Liver (tissue), 9 donors: ENCODE data around the gene ALPK3. TPM values are rescaled to one million over a fixed set of nuclear protein-coding genes. Genes with fewer than 3 reads are reported as not detected.

Source experiments
- DNase-seq: peaks from one replicate; pipeline ENCODE4 v3.0.0-alpha.2; 2017; ENCODE audit warnings: low spot score
- H3K27ac ChIP-seq, 2 donors: one replicate each; pipeline ENCODE4 v1.7.0; 2013; ENCODE audit warnings: inconsistent platforms in 2 of 2, low read length in 2 of 2, control low read depth in 1 of 2, low read depth in 1 of 2, mild to moderate bottlenecking in 1 of 2
- H3K27me3 ChIP-seq, 4 donors: one replicate each; pipeline versions ENCODE4 v1.6.1 to v1.7.0; 2013; ENCODE audit warnings: low read length in 3 of 4, inconsistent platforms in 1 of 4, mild to moderate bottlenecking in 1 of 4, moderate library complexity in 1 of 4; ENCODE audit not compliant: control insufficient read depth in 4 of 4, insufficient read depth in 4 of 4
- H3K36me3 ChIP-seq, 4 donors: one replicate each; pipeline versions ENCODE4 v1.6.1 to v1.7.0; 2013; ENCODE audit warnings: low read length in 3 of 4, mild to moderate bottlenecking in 3 of 4, low read depth in 1 of 4, moderate library complexity in 1 of 4; ENCODE audit not compliant: control insufficient read depth in 4 of 4, insufficient read depth in 3 of 4
- H3K4me1 ChIP-seq, 4 donors: one replicate each; pipeline versions ENCODE4 v1.6.1 to v1.7.0; 2013; ENCODE audit warnings: low read length in 3 of 4, mild to moderate bottlenecking in 3 of 4, moderate library complexity in 1 of 4; ENCODE audit not compliant: control insufficient read depth in 4 of 4, insufficient read depth in 4 of 4
- H3K4me3 ChIP-seq, 3 donors: one replicate each; pipeline versions ENCODE4 v1.6.1 to v1.7.0; 2013; ENCODE audit warnings: low read length in 3 of 3, control low read depth in 1 of 3, low read depth in 1 of 3, mild to moderate bottlenecking in 1 of 3
- H3K9ac ChIP-seq, 2 donors: one replicate each; pipeline ENCODE4 v1.7.0; 2013; ENCODE audit warnings: low read length in 2 of 2, mild to moderate bottlenecking in 2 of 2, moderate library complexity in 2 of 2, control low read depth in 1 of 2, low read depth in 1 of 2
- H3K9me3 ChIP-seq, 4 donors: one replicate each; pipeline versions ENCODE4 v1.6.1 to v1.7.0; 2013; ENCODE audit warnings: low read length in 3 of 4; ENCODE audit not compliant: control insufficient read depth in 4 of 4
- ATF3 ChIP-seq: IDR thresholded peaks from 2 replicates; pipeline ENCODE4 v1.6.1; 2016; ENCODE audit warnings: antibody characterized with exemption
- EGR1 ChIP-seq, 2 donors: IDR thresholded peaks; 2 replicates each; pipeline ENCODE4 v1.6.1; 2016 to 2018; ENCODE audit warnings: antibody characterized with exemption in 2 of 2, low read depth in 2 of 2
- FOXA1 ChIP-seq: IDR thresholded peaks from 2 replicates; pipeline ENCODE4 v1.6.1; 2016; ENCODE audit warnings: antibody characterized with exemption
- FOXA2 ChIP-seq: IDR thresholded peaks from 2 replicates; pipeline ENCODE4 v1.6.1; 2016; ENCODE audit warnings: antibody characterized with exemption
- GABPA ChIP-seq, 2 donors: IDR thresholded peaks in 1 of 2; conservative IDR thresholded peaks in 1 of 2; 2 replicates each; pipeline ENCODE4 v1.6.1; 2016; ENCODE audit warnings: antibody characterized with exemption in 2 of 2, mild to moderate bottlenecking in 1 of 2, moderate library complexity in 1 of 2
- HNF4A ChIP-seq, 2 donors: conservative IDR thresholded peaks; 2 replicates each; pipeline ENCODE4 v1.6.1; 2016; ENCODE audit warnings: antibody characterized with exemption in 2 of 2, mild to moderate bottlenecking in 2 of 2
- JUND ChIP-seq, 2 donors: IDR thresholded peaks; 2 replicates each; pipeline ENCODE4 v1.6.1; 2016; ENCODE audit warnings: antibody characterized with exemption in 2 of 2
- NR2F2 ChIP-seq: IDR thresholded peaks from 2 replicates; pipeline ENCODE4 v1.6.1; 2016; ENCODE audit warnings: antibody characterized with exemption
- RAD21 ChIP-seq, 2 donors: IDR thresholded peaks; 2 replicates each; pipeline ENCODE4 v1.6.1; 2016; ENCODE audit warnings: antibody characterized with exemption in 2 of 2, mild to moderate bottlenecking in 2 of 2
- REST ChIP-seq: IDR thresholded peaks from 2 replicates; pipeline ENCODE4 v1.6.1; 2016; ENCODE audit warnings: antibody characterized with exemption, mild to moderate bottlenecking
- RXRA ChIP-seq, 2 donors: IDR thresholded peaks; 2 replicates each; pipeline ENCODE4 v1.6.1; 2017 to 2018; ENCODE audit warnings: antibody characterized with exemption in 2 of 2, mild to moderate bottlenecking in 1 of 2
- TAF1 ChIP-seq: conservative IDR thresholded peaks from 2 replicates; pipeline ENCODE4 v1.6.1; 2016; ENCODE audit warnings: antibody characterized with exemption, mild to moderate bottlenecking
- ZBTB33 ChIP-seq: IDR thresholded peaks from 2 replicates; pipeline ENCODE4 v1.6.1; 2016; ENCODE audit warnings: antibody characterized with exemption
- WGBS: extraction: QIAGEN DNeasy Blood & Tissue Kit; methylation state at CpG from one replicate; pipeline ENCODE4 v1.1.7; 2013; 5-methylcytosine and 5-hydroxymethylcytosine counted together
- polyA plus RNA-seq, 2 donors: library from polyadenylated mRNA; stranded (reverse) in 1 of 2; unstranded in 1 of 2; fragments of 200-250 nt in 1 of 2; fragments of >200 nt in 1 of 2; fragmentation: Nextera tagmentation in 1 of 2; extraction: Ambion mirVana in 1 of 2; gene quantifications; one replicate each; pipeline versions ENCODE4 v1.2.1 to v1.2.3, GENCODE V29; 2013 to 2015
- total RNA-seq, 2 donors: library from RNA; depleted of rRNA; stranded (reverse); fragments of >200 nt; gene quantifications; one replicate each; pipeline ENCODE4 v1.2.3, GENCODE V29; 2014
- TF ChIP-seq, protein P1 (sequence below): IDR thresholded peaks from 2 replicates; pipeline ENCODE4 v1.6.1; 2016; ENCODE audit warnings: antibody characterized with exemption
- TF ChIP-seq, protein P2 (sequence below): fragments of 150-350 bp; IDR thresholded peaks from 2 replicates; pipeline ENCODE4 v1.5.1; 2017; ENCODE audit warnings: improper control_type of control experiment, low read depth, low read length; ENCODE audit not compliant: missing input control
- donor health status: healthy.
- donor health status: healthy.
- donor health status: healthy.
- donor health status: healthy.
- donor health status: healthy.

Gene ALPK3
- total and polyA plus RNA-seq, 4 donors = 0.96 to 10.0 (median 2.8) TPM

GRCh38 chr15:84832448-84833040, 15.4 kb downstream of the ALPK3 start (continued):
- TF ChIP-seq ZBTB33 = peak; percentile 19
- no peak for TF ChIP-seq TAF1
- no peak for TF ChIP-seq NR2F2
- TF ChIP-seq EGR1 (IDR thresholded peaks at IDR 0.05; ENCODE audit: low read depth in 2 of 2) = no peak
- peak; percentile 59 for TF ChIP-seq FOXA2

GRCh38 chr15:84833447-84834228, 16.5 kb downstream of the ALPK3 start:
- Histone ChIP-seq H3K36me3 (no peaks in the 10 kb centered on the region), H3K9ac (no peak overlapping the region), H3K9me3 (no peaks in the 10 kb centered on the region), H3K4me1 (peaks cover 0 to 6% (median 3%) of the 10 kb centered on the region in 4 donors), H3K4me3 (no peak overlapping the region), H3K27me3 (no peaks in the 10 kb centered on the region), H3K27ac (no peak overlapping the region)
- TF ChIP-seq, protein P1, sequence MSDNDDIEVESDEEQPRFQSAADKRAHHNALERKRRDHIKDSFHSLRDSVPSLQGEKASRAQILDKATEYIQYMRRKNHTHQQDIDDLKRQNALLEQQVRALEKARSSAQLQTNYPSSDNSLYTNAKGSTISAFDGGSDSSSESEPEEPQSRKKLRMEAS = no peak
- TF ChIP-seq RXRA (IDR thresholded peaks at IDR 0.05) (no peak), JUND (IDR thresholded peaks at IDR 0.05) (no peak), TAF1 (no peak), FOXA2 (no peak), FOXA1 (no peak), ATF3 (no peak), NR2F2 (no peak), RAD21 (IDR thresholded peaks at IDR 0.05) (no peak)
- TF ChIP-seq, protein P2, sequence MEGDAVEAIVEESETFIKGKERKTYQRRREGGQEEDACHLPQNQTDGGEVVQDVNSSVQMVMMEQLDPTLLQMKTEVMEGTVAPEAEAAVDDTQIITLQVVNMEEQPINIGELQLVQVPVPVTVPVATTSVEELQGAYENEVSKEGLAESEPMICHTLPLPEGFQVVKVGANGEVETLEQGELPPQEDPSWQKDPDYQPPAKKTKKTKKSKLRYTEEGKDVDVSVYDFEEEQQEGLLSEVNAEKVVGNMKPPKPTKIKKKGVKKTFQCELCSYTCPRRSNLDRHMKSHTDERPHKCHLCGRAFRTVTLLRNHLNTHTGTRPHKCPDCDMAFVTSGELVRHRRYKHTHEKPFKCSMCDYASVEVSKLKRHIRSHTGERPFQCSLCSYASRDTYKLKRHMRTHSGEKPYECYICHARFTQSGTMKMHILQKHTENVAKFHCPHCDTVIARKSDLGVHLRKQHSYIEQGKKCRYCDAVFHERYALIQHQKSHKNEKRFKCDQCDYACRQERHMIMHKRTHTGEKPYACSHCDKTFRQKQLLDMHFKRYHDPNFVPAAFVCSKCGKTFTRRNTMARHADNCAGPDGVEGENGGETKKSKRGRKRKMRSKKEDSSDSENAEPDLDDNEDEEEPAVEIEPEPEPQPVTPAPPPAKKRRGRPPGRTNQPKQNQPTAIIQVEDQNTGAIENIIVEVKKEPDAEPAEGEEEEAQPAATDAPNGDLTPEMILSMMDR = no peak
- 68% methylated on average over 4 of the region's 4 CpGs for WGBS
- no peak for DNase-seq

DNA sequence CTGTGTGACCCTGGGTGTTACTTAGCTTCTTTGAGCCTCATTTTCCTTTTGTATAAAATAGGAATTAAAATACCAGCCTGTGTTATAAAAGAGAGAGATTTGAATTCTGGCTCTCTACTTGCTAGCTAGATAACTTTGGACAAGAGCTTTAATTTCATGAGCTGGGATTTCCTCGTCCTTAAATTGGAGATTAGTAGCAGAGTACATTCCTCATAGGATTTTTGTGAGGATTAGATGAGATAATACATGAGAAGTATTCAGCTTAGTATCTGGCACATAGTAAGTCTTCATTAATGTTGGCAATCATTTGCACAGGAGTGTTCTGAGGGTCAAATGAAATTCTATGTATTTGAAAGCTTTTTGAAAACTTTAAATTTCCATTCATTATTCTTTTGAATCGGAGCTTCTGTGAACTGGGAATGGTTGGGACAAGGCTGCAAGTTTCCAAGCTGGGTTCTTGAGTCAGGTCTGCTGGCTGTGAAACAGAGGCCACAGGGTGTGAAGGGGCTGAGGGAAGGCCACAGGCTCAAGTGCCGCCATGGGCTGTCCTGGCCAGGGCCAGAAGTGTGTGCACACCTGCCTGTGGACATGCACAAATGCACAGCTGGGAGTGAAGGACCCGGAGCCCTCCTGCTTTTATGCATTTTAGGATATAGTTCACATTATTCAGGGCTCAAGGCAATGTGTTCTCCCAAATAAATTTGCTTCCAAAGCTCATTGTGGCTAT, 17.2 kb downstream of the ALPK3 start:
- DNase-seq = no peak
- H3K36me3 ChIP-seq = no peaks in the 10 kb centered on the region
- H3K27ac ChIP-seq = no peak overlapping the region
- peaks cover 0 to 10% (median 6%) of the 10 kb centered on the region in 4 donors for H3K4me1 ChIP-seq
- no peak overlapping the region for H3K9ac ChIP-seq
- H3K9me3 ChIP-seq = no peaks in the 10 kb centered on the region
- H3K4me3 ChIP-seq = no peak overlapping the region
- 92% methylated on average over 4 of the region's 4 CpGs for WGBS
- no peaks in the 10 kb centered on the region for H3K27me3 ChIP-seq
- TF ChIP-seq GABPA (IDR thresholded peaks at IDR 0.05 in 1 of 2, conservative IDR thresholded peaks at IDR 0.05 in 1 of 2) = no peak
- no peak for TF ChIP-seq HNF4A (conservative IDR thresholded peaks at IDR 0.05)
- TF ChIP-seq REST = no peak
- TF ChIP-seq ZBTB33 = no peak
- no peak for TF ChIP-seq FOXA1
- no peak for TF ChIP-seq JUND (IDR thresholded peaks at IDR 0.05)
- no peak for TF ChIP-seq ATF3
